HG03039 (cell line): ENCODE measurements around the gene MSH2.
"Not testable (repeated sequence)": the region's sequence is repeated elsewhere in the genome, so short reads cannot be mapped to it uniquely, and the experiment has no call there.

Experiments used
- ATAC-seq: cut with Tn5 transposase; IDR thresholded peaks from one replicate; pipeline ENCODE4 v1.9.1; 2021; ENCODE audit warnings: mild to moderate bottlenecking, moderate library complexity; ENCODE audit not compliant: unreplicated experiment

Gene MSH2

DNA sequence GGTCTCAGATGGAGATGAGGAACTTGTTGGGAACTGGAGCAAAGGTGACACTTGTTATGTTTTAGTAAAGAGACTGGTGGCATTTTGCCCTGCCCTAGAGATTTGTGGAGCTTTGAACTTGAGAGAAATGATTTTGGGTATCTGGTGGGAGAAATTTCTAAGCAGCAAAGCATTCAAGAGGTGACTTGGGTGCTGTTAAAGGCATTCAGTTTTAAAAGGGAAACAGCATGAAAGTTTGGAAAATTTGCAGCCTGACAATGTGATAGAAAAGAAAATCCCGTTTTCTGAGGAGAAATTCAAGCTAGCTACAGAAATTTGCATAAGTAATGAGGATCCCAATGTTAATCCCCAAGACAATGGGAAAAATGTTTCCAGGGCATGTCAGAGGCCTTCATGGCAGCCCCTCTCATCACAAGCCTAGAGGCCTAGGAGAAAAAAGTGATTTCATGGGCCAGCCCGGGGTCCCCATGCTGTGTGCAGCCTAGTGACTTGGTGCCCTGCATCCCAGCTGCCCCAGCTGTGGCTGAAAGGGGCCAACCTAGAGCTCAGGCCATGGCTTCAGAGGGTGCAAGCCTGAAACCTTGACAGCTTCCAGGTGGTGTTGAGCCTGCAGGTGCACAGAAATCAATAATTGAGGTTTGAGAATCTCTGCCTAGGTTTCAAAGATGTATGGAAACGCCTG, 3.8 kb downstream of the MSH2 start:
- not testable (repeated sequence) for ATAC-seq

DNA sequence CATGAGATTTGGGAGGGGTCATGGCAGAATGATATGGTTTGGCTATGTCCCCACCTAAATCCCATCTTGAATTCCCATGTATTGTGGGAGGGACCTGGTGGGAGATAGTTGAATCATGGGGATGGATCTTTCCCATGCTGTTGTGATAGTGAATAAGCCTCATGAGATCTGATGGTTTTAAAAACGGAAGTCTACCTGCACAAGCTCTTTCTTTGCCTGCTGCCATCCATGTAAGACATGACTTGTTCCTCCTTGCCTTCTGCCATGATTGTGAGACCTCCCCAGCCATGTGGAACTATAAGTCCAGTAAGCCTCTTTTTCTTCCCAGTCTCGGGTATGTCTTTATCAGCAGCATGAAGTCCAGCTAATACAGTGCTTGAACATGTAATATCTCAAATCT, 5.0 kb downstream of the MSH2 start:
- not testable (repeated sequence) for ATAC-seq

DNA sequence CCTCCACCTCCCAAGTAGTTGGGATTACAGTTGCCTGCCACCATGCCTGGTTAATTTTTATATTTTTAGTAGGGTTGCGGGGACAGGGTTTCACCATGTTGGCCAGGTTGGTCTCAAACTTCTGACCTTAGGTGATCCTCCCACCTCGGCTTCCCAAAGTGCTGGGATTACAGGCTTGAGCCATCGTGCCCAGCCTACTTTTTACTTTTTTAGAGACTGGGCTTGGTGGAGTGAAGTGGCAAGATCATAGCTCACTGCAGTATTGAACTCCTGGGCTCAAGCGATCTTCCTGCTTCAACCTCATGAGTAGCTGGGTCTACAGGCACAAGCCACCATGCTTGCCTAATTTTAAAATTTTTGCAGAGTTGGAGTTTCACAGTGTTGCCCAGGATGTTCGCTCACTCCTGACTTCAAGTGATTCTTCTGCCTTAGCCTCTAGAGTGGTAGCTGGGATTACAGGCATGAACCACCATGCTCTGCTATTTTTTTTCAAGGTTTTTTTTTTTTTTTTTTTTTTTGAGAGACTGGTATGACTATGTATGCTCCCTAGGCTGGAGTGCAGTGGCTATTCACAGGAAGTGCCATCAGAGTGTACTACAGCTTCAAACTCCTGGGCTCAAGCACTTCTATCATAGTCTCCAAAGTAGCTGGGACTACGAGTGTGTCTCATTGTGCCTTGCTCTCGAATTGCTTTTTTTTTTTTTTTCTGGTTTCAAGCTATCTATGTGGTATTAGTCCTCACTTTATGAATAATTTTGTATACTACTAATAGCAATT, 11.9 kb downstream of the MSH2 start:
- ATAC-seq = no peak

DNA sequence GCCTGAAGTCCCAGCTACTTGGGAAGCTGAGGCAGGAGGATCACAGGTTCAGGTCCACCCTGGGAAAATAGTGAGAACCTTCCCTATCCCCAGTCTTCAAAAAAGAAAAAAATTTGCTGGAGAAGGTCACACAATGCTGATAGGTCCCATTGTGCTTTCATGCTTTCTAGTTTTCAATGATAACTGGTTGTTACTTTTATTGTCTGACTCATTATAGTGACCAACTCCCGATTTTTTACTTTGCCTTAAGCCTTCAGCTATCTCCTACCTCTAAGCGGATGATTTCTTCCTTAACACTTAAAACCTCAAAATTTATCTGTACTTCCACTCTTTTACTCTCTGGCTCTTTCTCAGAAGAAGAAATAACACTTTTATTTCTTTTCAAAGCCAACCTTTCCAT, 17.3 kb downstream of the MSH2 start:
- no peak for ATAC-seq

DNA sequence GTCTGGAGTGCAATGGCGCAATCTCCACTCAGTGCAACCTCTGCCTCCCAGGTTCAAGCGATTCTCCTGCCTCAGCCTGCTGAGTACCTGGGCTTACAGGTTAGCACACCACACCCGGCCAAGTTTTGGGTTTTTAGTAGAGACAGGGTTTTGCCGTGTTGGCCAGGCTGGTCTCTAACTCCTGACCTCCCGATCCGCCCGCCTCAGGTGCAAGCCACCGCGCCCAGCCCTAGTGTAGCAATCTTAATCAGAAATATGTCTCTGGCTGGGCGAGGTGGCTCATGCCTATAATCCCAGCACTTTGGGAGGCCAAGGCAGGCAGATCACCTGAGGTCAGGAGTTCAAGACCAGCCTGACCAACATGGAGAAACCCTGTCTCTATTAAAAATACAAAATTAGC, 17.7 kb downstream of the MSH2 start:
- ATAC-seq = not testable (repeated sequence)

DNA sequence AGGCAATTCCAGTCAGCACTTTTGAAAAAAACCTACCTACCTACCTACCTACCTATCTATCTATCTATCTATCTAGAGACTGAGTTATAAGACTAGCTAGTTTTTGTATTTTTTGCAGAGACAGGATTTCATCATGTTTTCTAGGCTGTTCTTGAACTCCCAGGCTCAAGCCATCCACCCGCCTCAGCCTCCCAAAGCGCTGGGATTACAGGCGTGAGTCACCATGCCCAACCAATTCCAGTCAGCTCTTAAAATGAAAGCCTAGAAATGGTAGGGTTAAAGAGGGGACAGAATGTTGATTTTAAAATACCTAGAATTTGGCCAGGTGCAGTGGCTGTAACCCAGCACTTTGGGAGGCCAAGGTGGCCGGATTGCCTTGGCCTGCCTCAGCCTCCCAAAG, 19.1 kb downstream of the MSH2 start:
- no peak for ATAC-seq

DNA sequence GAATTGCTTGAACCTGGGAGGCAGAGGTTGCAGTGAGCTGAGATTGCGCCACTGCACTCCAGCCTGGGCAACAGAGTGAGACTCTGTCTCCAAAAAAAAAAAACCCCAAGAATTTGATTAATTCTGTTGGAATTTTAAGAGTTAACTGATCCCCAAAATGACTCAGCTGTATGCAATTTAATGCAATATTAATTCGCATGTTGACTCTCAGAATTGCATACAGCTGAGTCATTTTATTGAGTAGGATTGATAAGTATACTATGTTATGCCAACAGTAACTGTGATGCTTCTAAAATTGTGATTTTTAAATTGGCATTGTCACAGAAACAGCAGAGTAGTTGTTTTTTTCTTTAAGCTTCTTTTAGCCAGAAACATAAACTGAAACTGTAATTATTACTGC, 19.6 kb downstream of the MSH2 start:
- ATAC-seq = no peak

DNA sequence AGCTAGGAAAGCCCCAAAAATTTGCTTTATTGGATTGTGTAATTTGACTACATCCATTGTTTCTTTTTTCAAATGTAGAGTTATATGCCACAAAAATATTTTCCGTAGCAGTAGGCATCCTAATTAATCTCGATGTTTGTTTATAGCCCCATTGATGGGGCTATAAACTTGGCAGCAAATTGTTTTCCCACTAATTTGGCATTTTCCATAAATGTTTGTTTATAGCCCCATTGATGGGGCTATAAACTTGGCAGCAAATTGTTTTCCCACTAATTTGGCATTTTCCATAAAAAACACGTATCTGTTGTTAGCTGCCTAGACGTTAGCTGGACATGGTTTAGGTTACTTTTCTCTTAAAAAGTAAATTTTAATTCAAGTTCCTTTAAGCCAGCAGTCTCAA, 23.8 kb downstream of the MSH2 start:
- ATAC-seq = no peak

DNA sequence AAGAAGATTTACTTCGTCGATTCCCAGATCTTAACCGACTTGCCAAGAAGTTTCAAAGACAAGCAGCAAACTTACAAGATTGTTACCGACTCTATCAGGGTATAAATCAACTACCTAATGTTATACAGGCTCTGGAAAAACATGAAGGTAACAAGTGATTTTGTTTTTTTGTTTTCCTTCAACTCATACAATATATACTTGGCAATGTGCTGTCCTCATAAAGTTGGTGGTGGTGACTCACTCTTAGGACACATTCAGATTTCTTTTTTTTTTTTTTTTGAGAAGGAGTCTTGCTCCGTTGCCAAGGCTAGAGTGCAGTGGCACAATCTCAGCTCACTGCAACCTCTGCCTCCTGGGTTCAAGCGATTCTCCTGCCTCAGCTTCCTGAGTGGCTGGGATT, 26.8 kb downstream of the MSH2 start:
- no peak for ATAC-seq

DNA sequence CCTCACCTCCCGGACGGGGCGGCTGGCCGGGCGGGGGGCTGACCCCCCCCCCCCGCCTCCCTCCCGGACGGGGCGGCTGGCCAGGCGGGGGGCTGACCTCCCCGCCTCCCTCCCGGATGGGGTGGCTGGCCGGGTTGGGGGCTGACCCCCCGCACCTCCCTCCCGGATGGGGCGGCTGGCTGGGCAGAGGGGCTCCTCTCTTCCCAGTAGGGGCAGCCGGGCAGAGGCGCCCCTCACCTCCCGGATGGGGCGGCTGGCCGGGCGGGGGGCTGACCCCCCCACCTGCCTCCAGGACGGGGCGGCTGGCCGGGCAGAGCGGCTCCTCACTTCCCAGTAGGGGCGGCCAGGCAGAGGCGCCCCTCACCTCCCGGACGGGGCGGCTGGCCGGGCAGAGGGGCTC, 30.1 kb downstream of the MSH2 start:
- ATAC-seq = not testable (repeated sequence)

DNA sequence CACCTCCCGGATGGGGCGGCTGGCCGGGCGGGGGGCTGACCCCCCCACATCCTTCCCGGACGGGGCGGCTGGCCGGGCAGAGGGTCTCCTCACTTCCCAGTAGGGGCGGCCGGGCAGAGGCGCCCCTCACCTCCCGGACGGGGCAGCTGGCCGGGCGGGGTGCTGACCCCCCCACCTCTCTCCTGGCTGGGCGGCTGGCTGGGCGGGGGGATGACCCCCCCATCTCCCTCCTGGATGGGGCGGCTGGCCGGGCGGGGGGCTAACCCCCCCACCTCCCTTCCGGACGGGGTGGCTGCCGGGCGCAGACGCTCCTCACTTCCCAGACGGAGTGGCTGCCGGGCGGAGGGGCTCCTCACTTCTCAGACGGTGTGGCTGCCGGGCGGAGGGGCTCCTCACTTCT, 30.5 kb downstream of the MSH2 start:
- ATAC-seq = not testable (repeated sequence)

DNA sequence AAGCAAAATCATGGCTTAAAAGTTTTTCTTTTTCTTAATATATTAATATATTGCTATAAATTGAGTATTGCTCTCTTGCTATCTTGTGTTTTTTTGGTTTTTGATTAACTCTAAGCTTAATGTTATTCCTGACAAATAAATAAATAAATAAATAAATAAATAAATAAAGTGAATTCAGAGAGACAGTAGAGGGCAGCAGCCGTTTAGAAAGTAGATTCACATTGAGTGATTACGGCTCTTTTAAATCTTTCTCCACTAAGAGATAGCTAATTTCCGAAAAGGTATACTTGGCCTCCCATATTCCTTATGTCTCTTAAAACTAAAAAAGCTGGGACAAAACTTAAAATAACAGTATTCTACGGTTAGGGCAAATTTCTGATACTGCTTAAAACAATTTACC, 34.3 kb downstream of the MSH2 start:
- no peak for ATAC-seq

DNA sequence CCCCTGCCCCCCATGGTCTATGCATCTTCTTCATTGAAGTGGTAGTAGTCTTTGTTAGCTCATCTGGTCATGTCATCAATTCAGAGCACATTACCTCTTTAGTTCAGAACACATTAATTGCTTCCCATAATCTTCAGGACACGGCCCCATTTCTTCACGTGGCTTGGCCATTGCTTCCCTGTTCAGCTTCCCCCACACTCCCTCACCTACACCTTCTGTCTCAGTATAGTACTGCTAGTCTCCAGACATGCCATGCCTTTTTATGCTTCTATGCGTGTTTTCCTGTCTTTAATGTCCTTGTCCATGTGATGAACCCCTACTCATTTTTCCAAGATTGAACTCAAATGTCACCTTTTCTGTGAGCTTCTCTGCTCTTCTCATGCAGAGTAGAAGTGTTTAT, 35.1 kb downstream of the MSH2 start:
- no peak for ATAC-seq

DNA sequence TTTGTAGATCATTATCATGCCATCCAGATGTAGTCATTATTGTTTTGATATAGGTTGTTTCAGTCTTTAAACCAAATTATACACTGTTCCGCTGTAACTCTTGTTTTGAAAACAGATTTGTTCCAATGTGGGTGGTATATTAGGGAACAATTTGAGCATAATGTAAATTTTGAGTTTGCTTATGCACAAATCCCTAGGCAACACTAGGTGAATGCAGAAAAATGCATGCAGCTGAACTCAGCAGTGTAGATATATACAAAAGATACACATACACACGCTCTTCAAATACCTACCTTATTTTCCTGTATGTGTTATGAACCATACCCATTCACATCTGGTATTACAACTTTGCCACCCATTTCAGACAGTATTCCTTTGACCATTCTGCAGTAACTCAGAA, 35.8 kb downstream of the MSH2 start:
- ATAC-seq = no peak

DNA sequence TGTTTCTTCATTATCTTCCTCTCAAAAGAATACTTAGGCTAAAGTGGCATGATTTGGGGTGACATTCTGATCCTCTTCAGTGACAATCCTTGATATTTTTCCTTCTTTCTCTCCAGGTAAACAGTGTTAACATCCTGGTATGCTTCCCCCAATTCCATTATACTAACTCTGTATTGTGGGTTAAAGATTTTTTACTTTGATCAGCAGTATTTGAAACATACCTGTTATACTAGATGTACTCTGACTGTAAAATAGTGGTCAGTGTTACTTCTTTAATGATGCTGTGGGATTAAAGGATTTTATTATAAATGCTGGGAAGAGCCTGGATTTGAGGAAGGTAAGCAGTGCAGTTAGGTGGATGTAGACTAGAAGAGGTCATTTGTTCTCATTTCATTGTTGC, 48.8 kb downstream of the MSH2 start:
- ATAC-seq = no peak

DNA sequence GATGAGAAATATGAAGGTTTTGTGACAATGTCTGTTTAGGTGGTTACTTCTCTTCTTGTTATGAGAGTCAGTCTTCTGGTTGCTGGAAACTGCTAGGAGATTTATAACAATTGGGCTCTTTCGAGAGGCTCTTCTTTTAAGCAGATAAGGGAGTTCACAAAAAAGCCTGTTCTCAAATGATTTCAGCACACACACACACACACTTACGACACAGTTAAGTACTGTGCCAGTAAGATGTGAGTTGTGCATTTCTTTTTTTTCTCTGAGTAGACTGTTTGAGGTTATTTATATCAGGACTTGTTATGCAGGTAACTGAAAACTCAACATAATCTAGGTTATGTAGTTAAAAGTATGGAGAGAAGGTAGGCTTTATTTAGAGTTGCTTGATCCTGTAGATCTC, 49.8 kb downstream of the MSH2 start:
- no peak for ATAC-seq

DNA sequence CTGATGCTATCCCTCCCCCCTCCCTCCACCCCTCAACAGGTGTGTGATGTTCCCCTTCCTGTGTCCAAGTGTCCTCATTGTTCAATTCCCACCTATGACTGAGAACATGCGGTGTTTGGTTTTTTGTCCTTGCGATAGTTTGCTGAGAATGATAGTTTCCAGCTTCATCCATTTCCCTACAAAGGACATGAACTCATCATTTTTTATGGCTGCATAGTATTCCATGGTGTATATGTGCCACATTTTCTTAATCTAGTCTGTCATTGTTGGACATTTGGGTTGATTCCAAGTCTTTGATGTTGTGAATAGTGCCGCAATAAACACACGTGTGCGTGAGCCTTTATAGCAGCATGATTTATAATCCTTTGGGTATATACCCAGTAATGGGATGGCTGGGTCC, 51.9 kb downstream of the MSH2 start:
- not testable (repeated sequence) for ATAC-seq

DNA sequence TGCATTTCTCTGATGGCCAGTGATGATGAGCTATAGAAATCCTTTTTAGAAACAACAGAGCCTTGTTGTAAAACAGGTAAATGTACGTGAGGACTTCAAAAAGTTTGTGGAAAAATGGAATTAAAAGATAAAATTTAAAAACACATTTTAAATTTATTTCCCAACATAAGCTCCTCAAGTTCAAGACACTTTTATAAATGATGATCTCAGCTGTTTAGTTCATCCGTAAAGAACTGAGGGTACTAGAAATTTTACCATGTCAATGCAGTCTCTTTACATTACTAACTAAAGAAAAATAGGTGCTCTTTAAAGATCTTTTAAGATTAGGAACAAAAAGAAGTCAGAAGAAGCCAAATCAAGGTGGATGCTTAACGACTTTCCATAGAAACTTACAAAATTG, 52.5 kb downstream of the MSH2 start:
- no peak for ATAC-seq

DNA sequence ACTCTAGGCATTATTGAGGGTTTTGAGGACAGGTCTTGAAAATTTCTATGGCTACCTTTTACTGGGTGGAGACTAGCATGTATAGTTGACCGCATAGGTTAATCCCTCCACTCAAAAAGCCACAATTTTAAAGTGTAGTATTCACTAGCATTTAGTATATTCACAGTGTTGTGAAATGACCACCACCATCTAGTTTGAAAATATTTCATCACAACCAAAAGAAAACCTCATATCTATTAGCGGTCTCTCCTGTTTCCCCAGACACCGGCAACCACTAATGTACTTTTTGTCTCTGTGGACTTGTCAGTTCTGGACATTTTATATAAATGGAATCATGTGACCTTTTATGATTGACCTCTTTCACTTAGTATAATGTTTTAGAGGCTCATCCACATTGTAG, 53.9 kb downstream of the MSH2 start:
- no peak for ATAC-seq

DNA sequence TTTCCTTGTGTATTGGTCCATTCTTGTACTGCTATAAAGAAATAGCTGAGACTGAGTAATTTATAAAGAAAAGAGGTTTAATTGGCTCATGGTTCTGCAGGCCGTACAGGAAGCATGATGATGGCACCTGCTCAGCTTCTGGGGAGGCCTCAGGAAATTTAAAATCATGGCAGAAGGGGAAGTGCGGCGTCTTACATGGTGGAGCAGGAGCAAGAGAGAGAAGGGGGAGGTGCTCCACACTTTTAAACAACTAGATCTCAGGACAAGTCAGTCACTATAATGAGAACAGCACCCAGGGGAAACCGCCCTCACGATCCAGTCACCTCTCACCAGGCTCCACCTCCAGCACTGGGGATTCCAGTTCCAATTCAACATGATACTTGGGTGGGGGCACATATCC, 54.3 kb downstream of the MSH2 start:
- ATAC-seq = no peak

DNA sequence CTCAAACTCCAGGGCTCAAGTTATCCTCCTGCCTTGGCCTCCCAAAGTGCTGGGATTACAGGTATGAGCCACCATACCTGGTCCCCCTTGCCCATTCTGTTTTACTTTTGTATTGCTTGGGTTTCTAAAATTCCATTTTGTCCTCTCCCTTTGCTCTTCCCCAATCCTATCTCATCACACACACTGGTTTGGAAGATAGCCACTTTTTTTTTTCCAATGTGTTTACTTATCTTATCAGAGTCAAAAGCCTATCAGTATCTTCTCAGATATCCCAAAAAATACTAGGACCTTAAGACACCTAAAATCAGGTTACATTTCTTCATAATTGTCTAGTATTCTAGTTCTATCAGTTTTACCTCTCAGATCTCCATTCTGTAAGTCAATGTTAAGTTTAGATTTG, 56.1 kb downstream of the MSH2 start:
- ATAC-seq = no peak

DNA sequence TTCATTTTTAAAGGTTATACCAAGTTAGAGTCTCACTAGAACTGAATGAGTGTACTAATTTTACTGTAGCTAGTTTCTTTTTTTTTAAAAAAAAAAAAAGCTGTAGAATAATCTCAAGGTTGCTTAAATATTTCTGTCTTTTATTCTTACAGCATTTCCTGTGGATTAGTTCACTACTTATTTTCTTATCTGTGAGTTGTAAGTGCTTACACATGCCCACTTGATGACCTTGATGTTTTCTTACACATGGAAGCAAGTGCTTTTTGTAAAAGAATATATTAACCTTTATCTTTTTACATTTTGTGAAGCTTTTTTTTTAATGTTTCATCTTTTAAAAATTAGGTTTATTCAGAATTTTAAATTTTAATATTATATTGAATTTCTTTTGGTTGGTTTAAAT, 57.8 kb downstream of the MSH2 start:
- ATAC-seq = no peak
